ENCODE measurements around the gene ATXN2L. TPM values are rescaled to one million over a fixed set of nuclear protein-coding genes. Genes with fewer than 3 reads are reported as not detected.
A peak's percentile ranks its signal among the peaks of the same experiment; 100 is the strongest.

Gene ATXN2L
- total and polyA plus RNA-seq, 2 experiments from 2014 or later: 50.4 to 124 TPM

GRCh38 chr16:28846933-28847273, 24.1 kb downstream of the ATXN2L start:
- peak overlapping the region; percentile 67 for H3K27ac ChIP-seq
- H3K79me2 ChIP-seq: peaks cover 28% of the 10 kb centered on the region
- peaks cover 2% of the 10 kb centered on the region for H4K20me1 ChIP-seq (ENCODE audit: insufficient read depth, poor library complexity, severe bottlenecking)
- H3K9me3 ChIP-seq (ENCODE audit: low read depth): no peaks in the 10 kb centered on the region
- H3K4me1 ChIP-seq (ENCODE audit: insufficient read depth): peaks cover 4% of the 10 kb centered on the region
- H3K27me3 ChIP-seq: no peaks in the 10 kb centered on the region
- DNase-seq (ENCODE audit: low spot score): no peak
- no peaks in the 10 kb centered on the region for H3K36me3 ChIP-seq (replicated peaks; ENCODE audit: insufficient read depth, low read depth)
- TF ChIP-seq, protein P1, sequence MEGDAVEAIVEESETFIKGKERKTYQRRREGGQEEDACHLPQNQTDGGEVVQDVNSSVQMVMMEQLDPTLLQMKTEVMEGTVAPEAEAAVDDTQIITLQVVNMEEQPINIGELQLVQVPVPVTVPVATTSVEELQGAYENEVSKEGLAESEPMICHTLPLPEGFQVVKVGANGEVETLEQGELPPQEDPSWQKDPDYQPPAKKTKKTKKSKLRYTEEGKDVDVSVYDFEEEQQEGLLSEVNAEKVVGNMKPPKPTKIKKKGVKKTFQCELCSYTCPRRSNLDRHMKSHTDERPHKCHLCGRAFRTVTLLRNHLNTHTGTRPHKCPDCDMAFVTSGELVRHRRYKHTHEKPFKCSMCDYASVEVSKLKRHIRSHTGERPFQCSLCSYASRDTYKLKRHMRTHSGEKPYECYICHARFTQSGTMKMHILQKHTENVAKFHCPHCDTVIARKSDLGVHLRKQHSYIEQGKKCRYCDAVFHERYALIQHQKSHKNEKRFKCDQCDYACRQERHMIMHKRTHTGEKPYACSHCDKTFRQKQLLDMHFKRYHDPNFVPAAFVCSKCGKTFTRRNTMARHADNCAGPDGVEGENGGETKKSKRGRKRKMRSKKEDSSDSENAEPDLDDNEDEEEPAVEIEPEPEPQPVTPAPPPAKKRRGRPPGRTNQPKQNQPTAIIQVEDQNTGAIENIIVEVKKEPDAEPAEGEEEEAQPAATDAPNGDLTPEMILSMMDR (IDR thresholded peaks at IDR 0.05; ENCODE audit: poor library complexity): no peak
- peak overlapping the region; percentile 47 for H3K4me3 ChIP-seq
- peak overlapping the region; percentile 66 for H2AFZ ChIP-seq
- H3K4me2 ChIP-seq: peak overlapping the region; percentile 90
- no peaks in the 10 kb centered on the region for H3K9me2 ChIP-seq (replicated peaks; ENCODE audit: insufficient read depth)
- WGBS (ENCODE audit: low lambda C conversion rate, missing lambda C conversion rate): 51% methylated on average over 5 of the region's 5 CpGs

DNA sequence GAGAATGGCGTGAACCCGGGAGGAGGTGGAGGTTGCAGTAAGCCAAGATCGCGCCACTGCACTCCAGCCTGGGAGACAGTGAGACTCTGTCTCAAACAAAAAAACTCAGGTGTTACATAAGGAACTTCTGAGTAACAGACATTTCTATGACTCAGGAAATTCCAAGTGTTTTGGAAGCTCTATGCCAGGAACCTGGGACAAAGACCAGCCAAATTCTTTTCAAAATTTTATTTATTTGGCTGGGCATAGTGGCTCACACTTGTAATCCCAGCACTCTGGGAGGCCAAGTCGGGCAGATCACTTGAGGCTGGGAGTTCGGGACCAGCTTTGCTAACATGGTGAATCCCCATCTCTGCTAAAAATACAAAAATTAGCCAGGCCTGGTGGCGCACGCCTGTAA, 35.6 kb downstream of the ATXN2L start:
- H3K4me1 ChIP-seq (ENCODE audit: insufficient read depth): peaks cover 4% of the 10 kb centered on the region
- TF ChIP-seq, protein P1 (IDR thresholded peaks at IDR 0.05; ENCODE audit: poor library complexity): no peak
- TF ChIP-seq EZH2phosphoT487 (IDR thresholded peaks at IDR 0.05; ENCODE audit: low read depth, severe bottlenecking, unreplicated experiment) (no peak), EZH2 (IDR thresholded peaks at IDR 0.05; ENCODE audit: borderline replicate concordance) (no peak)
- no peak overlapping the region for H3K27ac ChIP-seq
- no peaks in the 10 kb centered on the region for H3K27me3 ChIP-seq
- H2AFZ ChIP-seq: no peak overlapping the region
- no peaks in the 10 kb centered on the region for H3K9me2 ChIP-seq (replicated peaks; ENCODE audit: insufficient read depth)
- 96% methylated on average over 8 of the region's 8 CpGs for WGBS (ENCODE audit: low lambda C conversion rate, missing lambda C conversion rate)
- no peaks in the 10 kb centered on the region for H4K20me1 ChIP-seq (ENCODE audit: insufficient read depth, poor library complexity, severe bottlenecking)
- no peaks in the 10 kb centered on the region for H3K9me3 ChIP-seq (ENCODE audit: low read depth)
- H3K79me2 ChIP-seq: peaks cover 11% of the 10 kb centered on the region
- no peak overlapping the region for H3K4me2 ChIP-seq
- H3K4me3 ChIP-seq: no peak overlapping the region
- no peak for DNase-seq (ENCODE audit: low spot score)
- H3K36me3 ChIP-seq (replicated peaks; ENCODE audit: insufficient read depth, low read depth): no peaks in the 10 kb centered on the region

DNA sequence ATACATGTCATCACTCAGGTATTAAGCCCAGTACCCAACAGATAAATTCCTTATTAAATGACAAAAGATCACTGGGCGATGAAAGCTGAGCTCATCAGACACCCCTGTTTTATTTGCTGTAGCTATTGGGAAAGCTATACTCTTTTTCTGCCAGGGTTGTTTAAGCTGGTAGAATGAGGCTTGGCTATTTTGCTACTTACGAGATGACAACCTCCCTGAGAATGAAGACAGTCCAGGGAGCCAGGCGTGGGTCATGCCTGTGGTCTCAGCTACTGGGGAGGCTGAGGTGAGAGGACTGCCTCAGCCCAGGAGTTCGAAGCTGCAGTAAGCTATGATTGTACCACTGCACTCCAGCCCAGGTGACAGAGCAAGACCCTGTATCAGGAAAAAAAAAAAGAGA, 36.5 kb downstream of the ATXN2L start:
- Histone ChIP-seq H3K4me1 (ENCODE audit: insufficient read depth) (peaks cover 4% of the 10 kb centered on the region), H2AFZ (no peak overlapping the region), H3K4me3 (no peak overlapping the region), H3K9me2 (replicated peaks; ENCODE audit: insufficient read depth) (no peaks in the 10 kb centered on the region), H3K79me2 (peaks cover 17% of the 10 kb centered on the region), H3K4me2 (no peak overlapping the region), H3K36me3 (replicated peaks; ENCODE audit: insufficient read depth, low read depth) (no peaks in the 10 kb centered on the region), H3K27ac (no peak overlapping the region), H3K27me3 (no peaks in the 10 kb centered on the region), H4K20me1 (ENCODE audit: insufficient read depth, poor library complexity, severe bottlenecking) (no peaks in the 10 kb centered on the region), H3K9me3 (ENCODE audit: low read depth) (no peaks in the 10 kb centered on the region)
- WGBS (ENCODE audit: low lambda C conversion rate, missing lambda C conversion rate): 80% methylated on average over 4 of the region's 4 CpGs
- TF ChIP-seq EZH2 (IDR thresholded peaks at IDR 0.05; ENCODE audit: borderline replicate concordance): no peak
- no peak for DNase-seq (ENCODE audit: low spot score)

- 7% methylated on average over 21 of the region's 42 CpGs for WGBS (ENCODE audit: low lambda C conversion rate, missing lambda C conversion rate)
- DNase-seq (ENCODE audit: low spot score): peak; percentile 60
- H3K79me2 ChIP-seq: peaks cover 43% of the 10 kb centered on the region
Measured at GRCh38 chr16:28863929-28864793, 41.4 kb downstream of the ATXN2L start.

More at GRCh38 chr16:28863929-28864793, 41.4 kb downstream of the ATXN2L start:
- Histone ChIP-seq H3K27me3 (no peaks in the 10 kb centered on the region), H3K9me3 (ENCODE audit: low read depth) (no peaks in the 10 kb centered on the region), H3K4me1 (ENCODE audit: insufficient read depth) (peaks cover 13% of the 10 kb centered on the region), H3K36me3 (replicated peaks; ENCODE audit: insufficient read depth, low read depth) (no peaks in the 10 kb centered on the region), H2AFZ (peak overlapping the region; percentile 93), H3K27ac (peak overlapping the region; percentile 97), H3K4me3 (peak overlapping the region; percentile 78), H3K9me2 (replicated peaks; ENCODE audit: insufficient read depth) (no peaks in the 10 kb centered on the region), H4K20me1 (ENCODE audit: insufficient read depth, poor library complexity, severe bottlenecking) (peaks cover 9% of the 10 kb centered on the region), H3K4me2 (peak overlapping the region; percentile 93)
- no peak for TF ChIP-seq EZH2phosphoT487 (IDR thresholded peaks at IDR 0.05; ENCODE audit: low read depth, severe bottlenecking, unreplicated experiment)
- TF ChIP-seq, protein P1 (IDR thresholded peaks at IDR 0.05; ENCODE audit: poor library complexity): no peak
